Measurements from ENCODE around the gene PIP4K2B. TPM values are rescaled to one million over a fixed set of nuclear protein-coding genes. Genes with fewer than 3 reads are reported as not detected.

Gene PIP4K2B
- total and polyA plus RNA-seq, 2 of the 8 experiments (the other 6 are each of a cell fraction or from before 2014, with no cell fraction given): 21.5 to 57.8 TPM

DNA sequence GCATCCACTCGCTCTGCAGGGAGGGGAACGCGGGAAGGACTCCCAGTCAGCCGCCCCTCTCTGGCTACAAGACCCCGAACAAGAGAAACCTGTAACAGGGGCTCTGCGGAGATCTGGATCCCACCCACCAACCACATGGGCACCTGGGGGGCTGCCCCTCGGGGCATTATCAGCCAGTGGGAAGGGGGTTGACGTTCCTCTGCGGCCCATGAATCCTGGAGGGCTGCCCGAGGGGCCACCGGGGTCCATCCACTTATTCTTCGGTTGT is 49.4 kb downstream of the PIP4K2B start:
- Histone ChIP-seq H3K79me2 (ENCODE audit: control insufficient read depth in 1 of 2, insufficient read depth in 2 of 2, low read length in 2 of 2) (peaks cover 22 to 39% of the 10 kb centered on the region in 2 experiments), H2AK5ac (ENCODE audit: low read depth, low read length) (no peak overlapping the region), H4K91ac (replicated peaks; ENCODE audit: insufficient read length, low read length) (no peak overlapping the region), H3K56ac (replicated peaks; ENCODE audit: insufficient read length, low read depth, low read length) (peak overlapping the region; percentile 70), H3K4me1 (replicated peaks in 1 of 4; ENCODE audit: control insufficient read depth in 3 of 4, insufficient read depth in 4 of 4, low read length in 3 of 4) (peaks cover 7 to 22% (median 14%) of the 10 kb centered on the region in 4 experiments), H4K20me1 (replicated peaks in 1 of 2; ENCODE audit: control insufficient read depth in 1 of 2, insufficient read depth in 2 of 2, low read length in 2 of 2) (peaks cover 14 to 17% of the 10 kb centered on the region in 2 experiments), H3K4me2 (ENCODE audit: insufficient read depth in 1 of 2, low read depth in 2 of 2, low read length in 2 of 2) (peak overlapping the region; percentile 89 to 91), H3K27ac (ENCODE audit: low read depth, low read length) (no peak overlapping the region), H3K4ac (replicated peaks; ENCODE audit: insufficient read length, low read depth, low read length) (no peak overlapping the region), H2BK20ac (ENCODE audit: low read length) (no peak overlapping the region), H3K27me3 (replicated peaks in 1 of 4; ENCODE audit: control insufficient read depth in 3 of 4, extremely low read depth in 1 of 4, insufficient read depth in 3 of 4, low read length in 3 of 4) (peaks cover 0 to 11% (median 5%) of the 10 kb centered on the region in 4 experiments; a peak in 5 of 7 replicates), H2BK15ac (ENCODE audit: low read length) (no peak overlapping the region), H3K18ac (ENCODE audit: extremely low read depth, low read length) (peak overlapping the region; percentile 51), H3K14ac (ENCODE audit: insufficient read length) (no peak overlapping the region), H2BK12ac (ENCODE audit: low read depth, low read length) (no peak overlapping the region), H3K79me1 (ENCODE audit: low read depth, low read length) (peaks cover 5% of the 10 kb centered on the region), H3K4me3 (ENCODE audit: extremely low read depth in 1 of 4, insufficient read depth in 2 of 4, low read depth in 3 of 4, low read length in 4 of 4) (peak overlapping the region; percentile 66 to 87 (median 84)), H3K9me3 (ENCODE audit: insufficient read depth in 2 of 2, low read depth in 1 of 2, low read length in 1 of 2) (no peaks in the 10 kb centered on the region), H2AFZ (ENCODE audit: low read length) (no peak overlapping the region), H3K23me2 (ENCODE audit: low read depth, low read length) (peaks cover 48% of the 10 kb centered on the region), H2BK120ac (replicated peaks; ENCODE audit: low read depth, low read length) (no peak overlapping the region), H3K23ac (ENCODE audit: insufficient read length) (no peak overlapping the region), H3K9ac (replicated peaks in 1 of 4; ENCODE audit: extremely low read depth in 1 of 4, low read depth in 3 of 4, low read length in 3 of 4) (peak overlapping the region in 2 of 4 experiments; percentile 43 to 67; a peak in 3 of 7 replicates), H2BK5ac (ENCODE audit: low read depth, low read length) (no peak overlapping the region), H3K36me3 (ENCODE audit: control insufficient read depth in 2 of 4, insufficient read depth in 4 of 4, low read length in 3 of 4) (peaks cover 0 to 3% (median 0%) of the 10 kb centered on the region in 4 experiments; a peak in 2 of 8 replicates), H4K8ac (ENCODE audit: extremely low read depth, insufficient read depth, low read length) (no peak overlapping the region), H4K5ac (ENCODE audit: insufficient read length, low read depth, low read length) (no peak overlapping the region)
- FAIRE-seq (no peak), DNase-seq (ENCODE audit: low read depth in 1 of 2, low spot score in 2 of 2) (no peak)
- ChIA-PET CTCF (ENCODE audit: partially characterized antibody) (interaction anchor here (0.6 to 0.9 kb wide), 2 partner anchors 33 to 707 kb away, joined by 3 read pairs; no protein-coding TSS in a partner anchor), POLR2A (ENCODE audit: partially characterized antibody) (interaction anchor here (0.8 to 2.7 kb wide), 7 partner anchors 13 to 104 kb away, joined by 3 to 19 read pairs (median 4); partner anchors contain the start of genes CISD3, MLLT6 and RPL23)
- WGBS, 2 experiments (ENCODE audit: extremely low coverage in 1 of 2, insufficient coverage in 1 of 2, insufficient read length in 1 of 2, insufficient replicate concordance in 2 of 2, low coverage in 1 of 2, low lambda C conversion rate in 2 of 2, missing lambda C conversion rate in 1 of 2): 2% methylated on average over 12 of the region's 12 CpGs; no CpG with 5 or more reads in 1 of the 2 experiments
- TF ChIP-seq TCF12 (IDR thresholded peaks at IDR 0.05; ENCODE audit: low read depth, low read length): no peak
- TF ChIP-seq ASH2L (IDR thresholded peaks at IDR 0.05; ENCODE audit: low read length): peak; percentile 21
- TF ChIP-seq BRCA1 (IDR thresholded peaks at IDR 0.05; ENCODE audit: low read depth, low read length): no peak
- TF ChIP-seq SAP30 (IDR thresholded peaks at IDR 0.05; ENCODE audit: insufficient read depth, insufficient replicate concordance, low read length): peak; percentile 20
- TF ChIP-seq RBBP5 (IDR thresholded peaks at IDR 0.05; ENCODE audit: borderline replicate concordance, low read depth, low read length): no peak

Data from H1 (cell line).